SU-DHL-6 (cell line): ENCODE data around the gene TMEM134.

Experiments
- H2AFZ ChIP-seq: fragments of 200-600 bp; sonication (generic); 2 replicates; pipeline ENCODE4 v1.6.1; 2014; ENCODE audit warnings: low read depth, mild to moderate bottlenecking, moderate library complexity, mixed read lengths, antibody characterized with exemption, low read length; ENCODE audit not compliant: severe bottlenecking
- H3F3A ChIP-seq: fragments of 200-600 bp; shearing (Covaris generic); 2 replicates; pipeline ENCODE4 v1.6.0; 2016; ENCODE audit warnings: antibody characterized with exemption, mild to moderate bottlenecking; ENCODE audit not compliant: insufficient read depth
- H3K27ac ChIP-seq: fragments of 200-600 bp; sonication (generic); 2 replicates; pipeline ENCODE4 v1.5.1; 2016; ENCODE audit warnings: low read depth, mild to moderate bottlenecking, low read length, moderate library complexity, mixed read lengths
- H3K27me3 ChIP-seq: fragments of 200-600 bp; sonication (generic), shearing (Covaris generic); 2 replicates; pipeline ENCODE4 v1.6.0; 2014; ENCODE audit warnings: mild to moderate bottlenecking, low read length
- H3K36me3 ChIP-seq: fragments of 200-600 bp; sonication (generic); 2 replicates; pipeline ENCODE4 v1.6.1; 2014; ENCODE audit warnings: mild to moderate bottlenecking, low read length, mixed read lengths
- H3K4me2 ChIP-seq: fragments of 300-600, 200-600 bp; shearing (Covaris generic), sonication (generic); 2 replicates; pipeline ENCODE4 v1.6.0; 2014; ENCODE audit warnings: low read length, low read depth, mild to moderate bottlenecking; ENCODE audit not compliant: poor library complexity, severe bottlenecking
- H3K4me3 ChIP-seq: fragments of 200-600 bp; sonication (generic); 2 replicates; pipeline ENCODE4 v1.5.1; 2014; ENCODE audit warnings: antibody characterized with exemption, low read length, mild to moderate bottlenecking, mixed read lengths; ENCODE audit not compliant: insufficient read depth, poor library complexity, severe bottlenecking
- H3K79me2 ChIP-seq: fragments of 200-600 bp; sonication (generic); 2 replicates; pipeline ENCODE4 v1.6.1; 2014; ENCODE audit warnings: mild to moderate bottlenecking, low read length, moderate library complexity; ENCODE audit not compliant: insufficient read depth
- H3K9ac ChIP-seq: fragments of 200-600 bp; sonication (generic); 2 replicates; pipeline ENCODE4 v1.7.0; 2014; ENCODE audit warnings: mild to moderate bottlenecking, low read length
- H3K9me2 ChIP-seq: fragments of 200-600 bp; sonication (generic); replicated peaks from 2 replicates; pipeline ENCODE4 v1.6.1; 2014; ENCODE audit warnings: low read length; ENCODE audit not compliant: insufficient read depth
- H3K9me3 ChIP-seq: fragments of 200-600 bp; sonication (generic); 2 replicates; pipeline ENCODE4 v1.6.1; 2014; ENCODE audit warnings: low read length, mixed read lengths; ENCODE audit not compliant: insufficient read depth
- H4K20me1 ChIP-seq: fragments of 200-600 bp; sonication (generic); 2 replicates; pipeline ENCODE4 v1.6.1; 2014; ENCODE audit warnings: low read depth, mild to moderate bottlenecking, antibody characterized with exemption, low read length, moderate library complexity, mixed read lengths
- CTCF ChIP-seq: fragments of 200-600 bp; sonication (generic); IDR thresholded peaks from one replicate; pipeline ENCODE4 v1.5.1; 2017; ENCODE audit warnings: antibody characterized with exemption, mild to moderate bottlenecking, low read length, moderate library complexity; ENCODE audit not compliant: insufficient read depth, poor library complexity, severe bottlenecking
- EZH2phosphoT487 ChIP-seq: fragments of 200-600 bp; sonication (generic), shearing (Covaris generic); conservative IDR thresholded peaks from 2 replicates; pipeline ENCODE4 v1.6.1; 2018; ENCODE audit warnings: mild to moderate bottlenecking, antibody characterized with exemption, low read length, moderate library complexity, mixed read lengths

The TMEM134 gene

DNA sequence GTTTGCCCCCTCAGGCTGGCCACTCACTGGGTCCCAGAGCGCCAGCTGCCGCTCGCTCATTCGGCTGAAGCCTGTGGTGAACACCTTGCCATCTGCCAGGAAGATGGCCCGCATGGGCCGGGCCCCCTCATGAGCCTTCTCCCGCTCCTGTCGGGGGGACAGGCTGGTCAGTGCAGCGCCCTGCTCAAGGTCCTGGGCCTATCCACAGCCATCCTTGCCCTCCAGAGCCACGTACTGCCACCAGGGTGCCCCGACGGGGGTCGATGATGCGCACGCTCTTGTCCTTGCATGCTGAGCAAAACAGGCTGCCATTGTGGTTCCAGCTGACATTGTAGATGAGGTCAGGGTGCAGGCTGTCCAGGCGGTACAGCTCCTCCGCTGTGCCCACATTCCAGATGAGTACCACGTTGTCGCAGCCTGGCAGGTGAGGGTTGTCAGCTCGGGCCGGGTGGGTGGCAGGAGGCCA is 27.9 kb downstream of the TMEM134 start:
- H3F3A ChIP-seq, result peaks cover 86% of the 10 kb centered on the region
- H3K79me2 ChIP-seq, result peaks cover 24% of the 10 kb centered on the region; the same call in 1 of the 2 replicates
- H3K9me3 ChIP-seq, result no peaks in the 10 kb centered on the region
- H4K20me1 ChIP-seq, result no peaks in the 10 kb centered on the region
- no peaks in the 10 kb centered on the region for H3K36me3 ChIP-seq
- H3K27me3 ChIP-seq, result no peaks in the 10 kb centered on the region
- H2AFZ ChIP-seq, result no peak overlapping the region
- H3K4me3 ChIP-seq, result no peak overlapping the region
- no peaks in the 10 kb centered on the region for H3K9me2 ChIP-seq
- H3K9ac ChIP-seq, result peak overlapping the region; percentile 100
- TF ChIP-seq CTCF, result no peak
- no peak for TF ChIP-seq EZH2phosphoT487
- peak overlapping the region; percentile 99 for H3K4me2 ChIP-seq
- peak overlapping the region; percentile 100 for H3K27ac ChIP-seq

DNA sequence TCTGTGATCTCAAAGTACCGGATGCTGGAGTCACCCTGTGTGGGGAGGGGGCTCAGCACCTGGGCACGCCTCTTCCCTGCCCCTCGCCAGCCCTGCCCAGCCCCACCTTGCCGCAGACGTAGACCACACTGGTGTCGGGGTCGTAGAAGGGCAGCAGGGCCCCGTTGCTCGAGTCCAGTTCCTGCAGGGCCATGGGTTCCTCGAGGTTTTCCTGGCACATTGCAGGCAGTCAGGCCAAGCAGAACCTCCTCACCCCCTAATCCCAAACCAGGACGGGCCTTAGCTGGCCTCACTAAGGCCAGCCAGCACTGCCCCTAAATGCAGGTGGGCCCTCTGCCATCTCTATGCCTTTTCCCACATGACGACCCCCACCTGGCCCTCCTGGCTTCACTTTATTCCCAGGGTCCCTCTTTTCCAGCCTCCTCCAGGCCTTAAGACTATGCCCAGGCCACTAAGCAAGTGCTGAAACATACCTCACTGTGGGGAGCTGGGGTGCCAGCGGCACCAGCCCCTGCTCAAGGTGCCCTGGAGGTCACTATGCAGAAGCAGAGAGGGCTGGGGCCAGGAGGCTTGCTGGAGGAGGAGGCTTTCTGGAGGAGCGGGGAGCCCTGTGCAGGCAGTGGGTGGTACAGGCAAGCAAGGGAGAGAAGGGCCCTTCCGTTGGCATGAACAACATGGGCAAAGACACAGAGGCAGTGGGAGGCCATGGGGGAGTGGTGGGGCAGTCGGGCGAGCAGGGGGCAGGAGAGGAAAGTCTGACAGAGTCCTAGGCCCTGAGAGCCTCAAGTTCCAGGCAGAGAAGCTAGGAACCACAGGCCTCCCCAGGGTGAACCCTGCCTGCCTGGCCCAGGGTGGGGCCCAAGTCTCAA is 28.6 kb downstream of the TMEM134 start:
- H2AFZ ChIP-seq, result no peak overlapping the region
- H3K79me2 ChIP-seq, result peaks cover 24% of the 10 kb centered on the region; the same call in 1 of the 2 replicates
- H3K27ac ChIP-seq, result peak overlapping the region; percentile 100
- no peaks in the 10 kb centered on the region for H3K27me3 ChIP-seq
- peak overlapping the region; percentile 100 for H3K9ac ChIP-seq
- peak overlapping the region; percentile 99 for H3K4me2 ChIP-seq
- H3K9me2 ChIP-seq, result no peaks in the 10 kb centered on the region
- H3F3A ChIP-seq, result peaks cover 87% of the 10 kb centered on the region
- H3K9me3 ChIP-seq, result no peaks in the 10 kb centered on the region
- no peak for TF ChIP-seq EZH2phosphoT487
- H3K36me3 ChIP-seq, result no peaks in the 10 kb centered on the region
- peak overlapping the region; percentile 96 for H3K4me3 ChIP-seq
- H4K20me1 ChIP-seq, result no peaks in the 10 kb centered on the region

- H3K9me2 ChIP-seq, result no peaks in the 10 kb centered on the region
- no peaks in the 10 kb centered on the region for H4K20me1 ChIP-seq
- H3K27ac ChIP-seq, result peak overlapping the region; percentile 100
- no peak overlapping the region for H2AFZ ChIP-seq
- H3K9me3 ChIP-seq, result no peaks in the 10 kb centered on the region
- H3K4me2 ChIP-seq, result peak overlapping the region; percentile 99
- H3K79me2 ChIP-seq, result peaks cover 24% of the 10 kb centered on the region; the same call in 1 of the 2 replicates
- H3K9ac ChIP-seq, result peak overlapping the region; percentile 100
- H3F3A ChIP-seq, result peaks cover 87% of the 10 kb centered on the region
- TF ChIP-seq EZH2phosphoT487 (no peak), CTCF (peak; percentile 22)
- no peaks in the 10 kb centered on the region for H3K27me3 ChIP-seq
- H3K36me3 ChIP-seq, result no peaks in the 10 kb centered on the region
- peak overlapping the region; percentile 96 for H3K4me3 ChIP-seq
These were observed 29.5 kb downstream of the TMEM134 start for GRCh38 chr11:67439321-67440228.
